Measurements from ENCODE around the gene CATSPERE. TPM values are rescaled to one million over a fixed set of nuclear protein-coding genes. Genes with fewer than 3 reads are reported as not detected.
"Not testable (repeated sequence)": the region's sequence is repeated elsewhere in the genome, so short reads cannot be mapped to it uniquely, and the experiment has no call there.

CATSPERE gene
- total and polyA plus RNA-seq, 2 donors = 0.76 to 1.3 TPM

DNA sequence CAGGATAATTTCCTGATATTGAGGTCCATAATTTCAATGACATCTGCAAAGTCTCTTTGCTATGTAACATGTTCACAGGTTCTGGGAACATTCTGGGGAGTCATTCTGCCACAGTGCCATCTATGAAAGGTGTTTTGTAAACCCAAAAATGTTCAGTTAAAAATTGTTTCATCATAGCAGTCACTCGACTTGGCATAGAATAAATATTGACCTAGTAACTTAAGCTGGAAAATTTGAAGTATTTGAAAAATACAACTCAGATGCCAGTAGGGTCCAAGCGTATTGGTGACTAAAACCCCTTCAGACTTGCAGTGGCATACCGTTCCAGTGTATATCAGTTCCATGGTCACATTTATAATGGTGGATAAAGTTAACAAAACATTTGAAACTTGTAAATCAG lies 198.6 kb downstream of the CATSPERE start:
- H3K27me3 ChIP-seq (ENCODE audit: control insufficient read depth in 2 of 2, insufficient read depth in 1 of 2, low read length in 1 of 2) = no peaks in the 10 kb centered on the region
- 95% methylated on average over 3 of the region's 3 CpGs for WGBS
- no peak overlapping the region for H3K27ac ChIP-seq (ENCODE audit: low read depth in 1 of 2, low read length in 1 of 2)
- peaks cover 14 to 29% of the 10 kb centered on the region in 2 donors for H3K36me3 ChIP-seq (ENCODE audit: control insufficient read depth in 2 of 2, insufficient read depth in 2 of 2, low read length in 1 of 2)
- DNase-seq (ENCODE audit: low read depth in 6 of 9, low spot score in 9 of 9) = no peak
- peaks cover 4 to 7% of the 10 kb centered on the region in 2 donors for H3K4me1 ChIP-seq (ENCODE audit: control insufficient read depth in 2 of 2, insufficient read depth in 2 of 2, low read length in 2 of 2)
- H3K4me3 ChIP-seq (ENCODE audit: low read length in 2 of 2) = no peak overlapping the region
- H3K9me3 ChIP-seq (ENCODE audit: control insufficient read depth in 2 of 2, insufficient read depth in 1 of 2, low read length in 1 of 2) = no peaks in the 10 kb centered on the region

DNA sequence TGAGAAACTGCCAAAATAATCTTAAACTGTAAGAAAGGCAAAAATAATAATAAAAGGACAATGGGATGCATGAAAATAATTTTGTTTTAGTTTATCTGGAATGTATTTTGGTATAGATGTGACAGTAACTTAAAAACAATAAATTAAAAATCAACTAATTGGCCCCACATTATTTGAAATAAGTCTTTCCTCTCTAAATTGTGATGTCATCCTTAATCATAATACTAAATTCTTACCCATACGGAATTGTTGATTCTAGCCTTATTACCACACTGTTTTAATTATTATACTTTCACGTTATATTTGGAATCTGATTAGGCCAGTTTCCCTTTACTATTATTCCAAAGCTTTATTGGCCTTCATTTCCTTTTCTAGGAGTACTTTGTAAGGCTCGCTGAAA lies 199.5 kb downstream of the CATSPERE start:
- 98% methylated on average over 3 of the region's 3 CpGs for WGBS
- Histone ChIP-seq H3K9me3 (ENCODE audit: control insufficient read depth in 2 of 2, insufficient read depth in 1 of 2, low read length in 1 of 2) (no peaks in the 10 kb centered on the region), H3K4me1 (ENCODE audit: control insufficient read depth in 2 of 2, insufficient read depth in 2 of 2, low read length in 2 of 2) (peaks cover under 1 to 11% of the 10 kb centered on the region in 2 donors), H3K4me3 (ENCODE audit: low read length in 2 of 2) (no peak overlapping the region), H3K27ac (ENCODE audit: low read depth in 1 of 2, low read length in 1 of 2) (no peak overlapping the region), H3K36me3 (ENCODE audit: control insufficient read depth in 2 of 2, insufficient read depth in 2 of 2, low read length in 1 of 2) (peaks cover 14 to 29% of the 10 kb centered on the region in 2 donors), H3K27me3 (ENCODE audit: control insufficient read depth in 2 of 2, insufficient read depth in 1 of 2, low read length in 1 of 2) (no peaks in the 10 kb centered on the region)
- no peak for DNase-seq (ENCODE audit: low read depth in 6 of 9, low spot score in 9 of 9)

DNA sequence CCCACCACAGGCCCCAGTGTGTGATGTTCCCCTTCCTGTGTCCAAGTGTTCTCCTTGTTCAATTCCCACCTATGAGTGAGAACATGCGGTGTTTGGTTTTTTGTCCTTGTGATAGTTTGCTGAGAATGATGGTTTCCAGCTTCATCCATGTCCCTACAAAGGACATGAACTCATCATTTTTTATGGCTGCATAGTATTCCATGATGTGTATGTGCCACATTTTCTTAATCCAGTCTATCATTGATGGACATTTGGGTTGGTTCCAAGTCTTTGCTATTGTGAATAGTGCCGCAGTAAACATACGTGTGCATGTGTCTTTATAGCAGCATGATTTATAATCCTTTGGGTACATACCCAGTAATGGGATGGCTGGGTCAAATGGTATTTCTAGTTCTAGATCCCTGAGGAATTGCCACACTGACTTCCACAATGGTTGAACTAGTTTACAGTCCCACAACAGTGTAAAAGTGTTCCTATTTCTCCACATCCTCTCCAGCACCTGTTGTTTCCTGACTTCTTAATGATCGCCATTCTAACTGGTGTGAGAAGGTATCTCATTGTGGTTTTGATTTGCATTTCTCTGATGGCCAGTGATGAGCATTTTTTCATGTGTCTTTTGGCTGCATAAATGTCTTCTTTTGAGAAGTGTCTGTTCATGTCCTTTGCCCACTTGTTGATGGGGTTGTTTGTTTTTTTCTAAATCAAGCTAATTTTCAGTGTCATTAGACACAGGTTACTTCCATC lies 200.7 kb downstream of the CATSPERE start:
- peaks cover 0 to 12% of the 10 kb centered on the region in 2 donors for H3K4me1 ChIP-seq (ENCODE audit: control insufficient read depth in 2 of 2, insufficient read depth in 2 of 2, low read length in 2 of 2)
- not testable (repeated sequence) for H3K9me3 ChIP-seq (ENCODE audit: control insufficient read depth in 2 of 2, insufficient read depth in 1 of 2, low read length in 1 of 2); H3K4me3 ChIP-seq (ENCODE audit: low read length in 2 of 2); H3K27ac ChIP-seq (ENCODE audit: low read depth in 1 of 2, low read length in 1 of 2); DNase-seq (ENCODE audit: low read depth in 6 of 9, low spot score in 9 of 9); H3K27me3 ChIP-seq (ENCODE audit: control insufficient read depth in 2 of 2, insufficient read depth in 1 of 2, low read length in 1 of 2)
- 97% methylated on average over 3 of the region's 4 CpGs for WGBS
- H3K36me3 ChIP-seq (ENCODE audit: control insufficient read depth in 2 of 2, insufficient read depth in 2 of 2, low read length in 1 of 2) = peaks cover 14 to 26% of the 10 kb centered on the region in 2 donors

DNA sequence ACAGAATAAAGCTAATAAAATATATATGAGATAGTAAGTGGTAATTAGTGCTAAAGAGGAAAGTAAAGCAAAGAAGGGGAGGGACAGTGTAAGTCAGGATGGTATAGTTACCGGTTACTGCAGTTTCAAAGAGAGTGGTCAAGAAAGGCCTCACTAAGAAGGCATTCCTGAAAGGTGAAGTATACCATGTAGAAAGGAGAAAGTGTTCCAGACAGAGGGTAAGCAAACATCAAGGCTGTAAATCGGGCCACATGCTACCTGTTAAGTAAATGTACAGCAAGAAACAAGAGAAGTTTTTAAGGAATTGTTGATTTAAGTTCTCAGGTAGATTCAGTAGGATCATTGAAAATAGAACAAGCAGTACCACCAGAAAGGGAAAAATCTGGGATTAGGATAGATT lies 201.5 kb downstream of the CATSPERE start:
- Histone ChIP-seq H3K4me3 (ENCODE audit: low read length in 2 of 2) (no peak overlapping the region), H3K27ac (ENCODE audit: low read depth in 1 of 2, low read length in 1 of 2) (no peak overlapping the region)

DNA sequence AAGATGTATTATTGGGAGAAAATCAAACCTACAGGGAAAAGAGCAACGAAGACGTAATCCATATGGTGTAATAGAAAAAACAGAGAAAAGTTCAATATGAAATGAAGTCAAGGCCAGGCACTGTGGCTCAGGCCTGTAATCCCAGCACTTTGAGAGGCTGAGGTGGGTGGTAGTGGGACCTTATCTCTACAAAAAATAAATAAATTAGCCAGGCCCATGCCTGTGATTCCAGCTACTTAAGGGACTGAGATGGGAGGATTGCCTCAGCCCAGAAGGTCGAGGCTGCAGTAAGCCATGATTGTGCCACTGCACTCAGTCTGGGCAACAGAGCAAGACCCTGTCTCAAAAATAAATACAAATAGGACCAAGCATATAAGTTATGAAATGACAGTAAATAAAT lies 203.3 kb downstream of the CATSPERE start:
- Histone ChIP-seq H3K4me1 (ENCODE audit: control insufficient read depth in 2 of 2, insufficient read depth in 2 of 2, low read length in 2 of 2) (peaks cover 0 to 8% of the 10 kb centered on the region in 2 donors), H3K4me3 (ENCODE audit: low read length in 2 of 2) (no peak overlapping the region), H3K36me3 (ENCODE audit: control insufficient read depth in 2 of 2, insufficient read depth in 2 of 2, low read length in 1 of 2) (peaks cover 3 to 9% of the 10 kb centered on the region in 2 donors), H3K27ac (ENCODE audit: low read depth in 1 of 2, low read length in 1 of 2) (no peak overlapping the region), H3K27me3 (ENCODE audit: control insufficient read depth in 2 of 2, insufficient read depth in 1 of 2, low read length in 1 of 2) (no peaks in the 10 kb centered on the region), H3K9me3 (ENCODE audit: control insufficient read depth in 2 of 2, insufficient read depth in 1 of 2, low read length in 1 of 2) (peaks cover 0 to 3% of the 10 kb centered on the region in 2 donors)
- WGBS = 98% methylated on average over 3 of the region's 3 CpGs
- no peak for DNase-seq (ENCODE audit: low read depth in 6 of 9, low spot score in 9 of 9)

More for the DNA sequence above, 201.5 kb downstream of the CATSPERE start:
- Histone ChIP-seq H3K9me3 (ENCODE audit: control insufficient read depth in 2 of 2, insufficient read depth in 1 of 2, low read length in 1 of 2) (no peaks in the 10 kb centered on the region), H3K27me3 (ENCODE audit: control insufficient read depth in 2 of 2, insufficient read depth in 1 of 2, low read length in 1 of 2) (no peaks in the 10 kb centered on the region), H3K4me1 (ENCODE audit: control insufficient read depth in 2 of 2, insufficient read depth in 2 of 2, low read length in 2 of 2) (peaks cover 0 to 12% of the 10 kb centered on the region in 2 donors), H3K36me3 (ENCODE audit: control insufficient read depth in 2 of 2, insufficient read depth in 2 of 2, low read length in 1 of 2) (peaks cover 5 to 20% of the 10 kb centered on the region in 2 donors)
- DNase-seq (ENCODE audit: low read depth in 6 of 9, low spot score in 9 of 9) = no peak
- 95% methylated on average over 2 of the region's 2 CpGs for WGBS

DNA sequence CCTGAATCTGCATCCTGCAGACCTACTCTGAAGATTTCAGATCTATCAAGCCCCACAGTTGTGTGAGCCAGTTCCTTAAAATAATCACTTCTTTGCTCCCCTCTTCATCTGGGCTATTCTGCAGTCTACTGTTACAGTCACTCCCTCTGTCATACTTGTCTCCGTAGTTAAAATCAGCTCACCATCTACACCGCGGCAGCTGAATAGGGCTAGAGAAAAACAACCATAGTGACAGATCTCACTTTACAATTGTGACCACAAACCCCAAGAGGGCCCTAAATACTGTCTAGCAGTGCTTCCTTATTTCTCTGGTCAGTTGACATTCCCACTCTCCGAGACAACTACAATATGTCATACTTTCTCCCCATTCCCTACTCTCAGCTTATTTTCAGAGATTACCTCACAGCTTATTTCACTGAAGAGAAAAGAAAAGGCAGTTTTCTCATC lies 204.7 kb downstream of the CATSPERE start:
- WGBS = 29% methylated on average over 4 of the region's 4 CpGs
- DNase-seq (ENCODE audit: low read depth in 6 of 9, low spot score in 9 of 9) = peak in 2 of 9 donors; percentile 8 to 33
- Histone ChIP-seq H3K27ac (ENCODE audit: low read depth in 1 of 2, low read length in 1 of 2) (no peak overlapping the region), H3K4me3 (ENCODE audit: low read length in 2 of 2) (no peak overlapping the region), H3K9me3 (ENCODE audit: control insufficient read depth in 2 of 2, insufficient read depth in 1 of 2, low read length in 1 of 2) (peaks cover 0 to 3% of the 10 kb centered on the region in 2 donors), H3K27me3 (ENCODE audit: control insufficient read depth in 2 of 2, insufficient read depth in 1 of 2, low read length in 1 of 2) (no peaks in the 10 kb centered on the region), H3K4me1 (ENCODE audit: control insufficient read depth in 2 of 2, insufficient read depth in 2 of 2, low read length in 2 of 2) (peaks cover 0 to 8% of the 10 kb centered on the region in 2 donors), H3K36me3 (ENCODE audit: control insufficient read depth in 2 of 2, insufficient read depth in 2 of 2, low read length in 1 of 2) (peaks cover 0 to 10% of the 10 kb centered on the region in 2 donors)

DNA sequence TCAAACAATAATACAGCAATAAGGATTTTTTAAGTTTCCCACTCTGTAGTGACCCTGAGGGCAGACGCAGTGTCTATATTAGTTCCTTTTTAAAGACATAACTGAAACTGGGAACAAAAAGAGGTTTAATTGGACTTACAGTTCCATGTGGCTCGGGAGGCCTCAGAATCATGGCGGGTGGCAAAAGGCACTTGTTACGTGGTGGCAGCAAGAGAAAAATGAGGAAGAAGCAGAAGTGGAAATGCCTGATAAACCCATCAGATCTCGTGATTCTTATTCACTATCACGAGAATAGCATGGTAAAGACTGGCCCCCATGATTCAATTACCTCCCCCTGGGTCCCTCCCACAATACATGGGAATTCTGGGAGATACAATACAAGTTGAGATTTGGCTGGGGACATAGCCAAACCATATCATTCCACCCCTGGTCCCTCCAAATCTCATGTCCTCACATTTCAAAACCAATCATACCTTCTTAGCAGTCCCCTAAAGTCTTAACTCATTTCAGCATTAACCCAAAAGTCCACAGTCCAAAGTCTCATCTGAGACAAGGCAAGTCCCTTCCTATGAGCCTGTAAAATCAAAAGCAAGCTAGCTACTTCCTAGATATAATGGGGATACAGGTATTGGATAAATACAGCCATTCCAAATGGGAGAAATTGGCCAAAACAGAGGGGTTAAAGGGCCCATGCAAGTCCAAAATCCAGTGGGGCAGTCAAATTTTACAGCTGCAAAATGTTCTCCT lies 205.8 kb downstream of the CATSPERE start:
- H3K27ac ChIP-seq (ENCODE audit: low read depth in 1 of 2, low read length in 1 of 2); H3K9me3 ChIP-seq (ENCODE audit: control insufficient read depth in 2 of 2, insufficient read depth in 1 of 2, low read length in 1 of 2); DNase-seq (ENCODE audit: low read depth in 6 of 9, low spot score in 9 of 9); H3K4me1 ChIP-seq (ENCODE audit: control insufficient read depth in 2 of 2, insufficient read depth in 2 of 2, low read length in 2 of 2); H3K36me3 ChIP-seq (ENCODE audit: control insufficient read depth in 2 of 2, insufficient read depth in 2 of 2, low read length in 1 of 2); H3K27me3 ChIP-seq (ENCODE audit: control insufficient read depth in 2 of 2, insufficient read depth in 1 of 2, low read length in 1 of 2); H3K4me3 ChIP-seq (ENCODE audit: low read length in 2 of 2): not testable (repeated sequence)
- WGBS = 95% methylated on average over 6 of the region's 6 CpGs

DNA sequence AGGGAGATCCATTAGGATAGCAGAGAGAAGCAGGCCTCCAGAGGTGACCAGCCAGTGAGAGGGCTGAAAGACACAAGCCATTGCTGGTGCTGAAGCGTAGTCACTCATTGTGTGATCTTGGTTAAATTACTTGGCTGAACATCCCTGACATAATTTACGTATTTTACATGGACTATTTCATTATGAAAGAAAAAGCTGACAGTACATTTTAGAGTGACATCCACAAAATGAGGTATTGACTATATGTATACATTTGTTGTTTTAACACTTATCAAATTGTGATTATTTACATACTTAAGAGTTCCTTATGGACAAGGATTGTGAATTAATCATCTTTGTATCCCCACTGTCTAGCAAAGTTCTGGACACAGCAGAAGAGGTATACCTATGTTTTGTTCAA lies 206.7 kb downstream of the CATSPERE start:
- H3K36me3 ChIP-seq (ENCODE audit: control insufficient read depth in 2 of 2, insufficient read depth in 2 of 2, low read length in 1 of 2) = peaks cover 0 to 7% of the 10 kb centered on the region in 2 donors
- 98% methylated on average over 2 of the region's 2 CpGs for WGBS
- peaks cover 0 to 8% of the 10 kb centered on the region in 2 donors for H3K4me1 ChIP-seq (ENCODE audit: control insufficient read depth in 2 of 2, insufficient read depth in 2 of 2, low read length in 2 of 2)
- no peaks in the 10 kb centered on the region for H3K27me3 ChIP-seq (ENCODE audit: control insufficient read depth in 2 of 2, insufficient read depth in 1 of 2, low read length in 1 of 2)
- peaks cover 0 to 3% of the 10 kb centered on the region in 2 donors for H3K9me3 ChIP-seq (ENCODE audit: control insufficient read depth in 2 of 2, insufficient read depth in 1 of 2, low read length in 1 of 2)
- no peak overlapping the region for H3K4me3 ChIP-seq (ENCODE audit: low read length in 2 of 2)
- DNase-seq (ENCODE audit: low read depth in 6 of 9, low spot score in 9 of 9) = no peak
- H3K27ac ChIP-seq (ENCODE audit: low read depth in 1 of 2, low read length in 1 of 2) = no peak overlapping the region
